SK-N-SH treated with all-trans-retinoic acid at 6 μM for 48 hours (cell line): ENCODE results near the gene PDE7B.
"Not testable (repeated sequence)": the region's sequence is repeated elsewhere in the genome, so short reads cannot be mapped to it uniquely, and the experiment has no call there.

Experiments used
- BACH2 ChIP-seq: fragments of 250-450 bp; sonication (Bioruptor Pico); IDR thresholded peaks from 2 replicates; pipeline ENCODE4 v1.9.0; 2021; ENCODE audit warnings: mild to moderate bottlenecking, borderline replicate concordance
- ZC3H10 ChIP-seq: fragments of 250-450 bp; sonication (Bioruptor Pico); IDR thresholded peaks from 2 replicates; pipeline ENCODE4 v1.5.1; 2021; ENCODE audit warnings: mild to moderate bottlenecking, moderate library complexity
- ZFP3 ChIP-seq: fragments of 250-450 bp; sonication (Bioruptor Pico); IDR thresholded peaks from 2 replicates; pipeline ENCODE4 v1.5.0; 2020; ENCODE audit warnings: mild to moderate bottlenecking, moderate library complexity
- ZNF565 ChIP-seq: fragments of 450-650 bp; formaldehyde crosslinking; conservative IDR thresholded peaks from 2 replicates; pipeline ENCODE4 v1.5.0; 2020; ENCODE audit warnings: low read depth, mild to moderate bottlenecking, moderate library complexity
- ZNF70 ChIP-seq: fragments of 450-650 bp; formaldehyde crosslinking; IDR thresholded peaks from 2 replicates; pipeline ENCODE4 v1.5.0; 2020; ENCODE audit warnings: mild to moderate bottlenecking, moderate library complexity
- TF ChIP-seq, protein P1 (sequence below): fragments of 250-450 bp; sonication (Bioruptor Pico); IDR thresholded peaks from 2 replicates; pipeline ENCODE4 v1.5.1; 2020; ENCODE audit warnings: low read depth, mild to moderate bottlenecking, moderate library complexity

DNA sequence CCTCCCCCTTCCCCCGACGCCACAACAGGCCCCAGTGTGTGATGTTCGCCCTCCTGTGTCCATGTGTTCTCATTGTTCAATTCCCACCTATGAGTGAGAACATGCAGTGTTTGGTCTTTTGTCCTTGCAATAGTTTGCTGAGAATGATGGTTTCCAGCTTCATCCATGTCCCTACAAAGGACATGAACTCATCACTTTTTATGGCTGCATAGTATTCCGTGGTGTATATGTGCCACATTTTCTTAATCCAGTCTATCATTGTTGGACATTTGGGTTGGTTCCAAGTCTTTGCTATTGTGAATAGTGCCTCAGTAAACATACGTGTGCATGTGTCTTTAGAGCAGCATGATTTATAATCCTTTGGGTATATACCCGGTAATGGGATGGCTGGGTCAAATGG is 287.6 kb downstream of the PDE7B start:
- TF ChIP-seq, protein P1, sequence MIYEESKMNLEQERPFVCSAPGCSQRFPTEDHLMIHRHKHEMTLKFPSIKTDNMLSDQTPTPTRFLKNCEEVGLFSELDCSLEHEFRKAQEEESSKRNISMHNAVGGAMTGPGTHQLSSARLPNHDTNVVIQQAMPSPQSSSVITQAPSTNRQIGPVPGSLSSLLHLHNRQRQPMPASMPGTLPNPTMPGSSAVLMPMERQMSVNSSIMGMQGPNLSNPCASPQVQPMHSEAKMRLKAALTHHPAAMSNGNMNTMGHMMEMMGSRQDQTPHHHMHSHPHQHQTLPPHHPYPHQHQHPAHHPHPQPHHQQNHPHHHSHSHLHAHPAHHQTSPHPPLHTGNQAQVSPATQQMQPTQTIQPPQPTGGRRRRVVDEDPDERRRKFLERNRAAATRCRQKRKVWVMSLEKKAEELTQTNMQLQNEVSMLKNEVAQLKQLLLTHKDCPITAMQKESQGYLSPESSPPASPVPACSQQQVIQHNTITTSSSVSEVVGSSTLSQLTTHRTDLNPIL (CRISPR knock-in tag), result not testable (repeated sequence)
- TF ChIP-seq ZFP3, ZC3H10, ZNF70, BACH2, ZNF565 (CRISPR knock-in tag): not testable (repeated sequence)
